ENCODE results near the gene AGBL3. TPM values are rescaled to one million over a fixed set of nuclear protein-coding genes. Genes with fewer than 3 reads are reported as not detected.

The AGBL3 gene
- total and polyA plus RNA-seq, 9 of the 15 experiments (the other 6 are each of a cell fraction or from before 2014, with no cell fraction given), result 0.54 to 2.9 (median 1.7) TPM

GRCh38 chr7:135169141-135169963, 183.0 kb downstream of the AGBL3 start (continued):
- TF ChIP-seq RAD21 (CRISPR knock-in tag; conservative IDR thresholded peaks at IDR 0.05 in 1 of 2, IDR thresholded peaks at IDR 0.05 in 1 of 2) (peak in 1 of 2 experiments; percentile 71; a peak in 3 of 4 replicates), BCOR (IDR thresholded peaks at IDR 0.05) (no peak; the same call in 1 of the 2 replicates), SIX5 (IDR thresholded peaks at IDR 0.05; ENCODE audit: borderline replicate concordance in 1 of 2, insufficient read depth in 1 of 2, low read depth in 1 of 2, low read length in 2 of 2) (no peak), RNF219 (CRISPR knock-in tag; IDR thresholded peaks at IDR 0.05) (no peak), THRAP3 (IDR thresholded peaks at IDR 0.05; ENCODE audit: borderline replicate concordance) (no peak), SMARCE1 (IDR thresholded peaks at IDR 0.05) (peak; percentile 21; the same call in 1 of the 2 replicates), PTBP1 (IDR thresholded peaks at IDR 0.05; ENCODE audit: low read depth, low read length) (0 out of 2 replicates have a peak, but pooled peaks have one; percentile 39), ZNF134 (CRISPR knock-in tag; conservative IDR thresholded peaks at IDR 0.05) (no peak), ZBTB49 (CRISPR knock-in tag; IDR thresholded peaks at IDR 0.05; ENCODE audit: borderline replicate concordance) (no peak), THAP12 (CRISPR knock-in tag; IDR thresholded peaks at IDR 0.05) (0 out of 2 replicates have a peak, but pooled peaks have one; percentile 28), ZNF766 (CRISPR knock-in tag; conservative IDR thresholded peaks at IDR 0.05) (no peak), MAFG (tag; conservative IDR thresholded peaks at IDR 0.05) (peak; percentile 55), ZSCAN32 (CRISPR knock-in tag; IDR thresholded peaks at IDR 0.05) (no peak), TCF7L2 (IDR thresholded peaks at IDR 0.05; ENCODE audit: low read depth, low read length) (no peak), ZNF77 (CRISPR knock-in tag; IDR thresholded peaks at IDR 0.05) (no peak), GABPB2 (CRISPR knock-in tag; conservative IDR thresholded peaks at IDR 0.05) (no peak), ZSCAN29 (IDR thresholded peaks at IDR 0.05) (no peak), RHOXF2B (CRISPR knock-in tag; conservative IDR thresholded peaks at IDR 0.05) (no peak), COPS2 (conservative IDR thresholded peaks at IDR 0.05) (no peak), BACH1 (tag; IDR thresholded peaks at IDR 0.05) (peak; percentile 17; the same call in 1 of the 2 replicates), RBM25 (IDR thresholded peaks at IDR 0.05; ENCODE audit: low read depth, low read length, severe bottlenecking) (no peak), RFX1 (IDR thresholded peaks at IDR 0.05) (no peak), ZNF133 (CRISPR knock-in tag; IDR thresholded peaks at IDR 0.05) (no peak)
